HG03139 (cell line): ENCODE results near the gene ATXN7L1.

ENCODE experiments used
- ATAC-seq: cut with Tn5 transposase; IDR thresholded peaks from one replicate; pipeline ENCODE4 v1.9.1; 2021; ENCODE audit not compliant: unreplicated experiment

ATXN7L1 gene

GRCh38 chr7:105876091-105876963, at the start of gene ATXN7L1:
ATXN7L1 (minus strand) TSS chr7:105876599; CDS start chr7:105876558, 41 bp downstream.
- ATAC-seq, result peak; percentile 94

- no peak for ATAC-seq
These were observed 49.7 kb upstream of the ATXN7L1 start for GRCh38 chr7:105926131-105926530.

GRCh38 chr7:105924945-105925344, 48.5 kb upstream of the ATXN7L1 start:
- no peak for ATAC-seq

GRCh38 chr7:105920766-105921165, 44.4 kb upstream of the ATXN7L1 start:
- no peak for ATAC-seq

GRCh38 chr7:105917659-105918058, 41.3 kb upstream of the ATXN7L1 start:
- ATAC-seq, result no peak

- ATAC-seq, result no peak
These were observed 40.2 kb upstream of the ATXN7L1 start for GRCh38 chr7:105916603-105917002.

- no peak for ATAC-seq
These were observed 37.5 kb upstream of the ATXN7L1 start for GRCh38 chr7:105913947-105914346.

- ATAC-seq, result no peak
These were observed 35.7 kb upstream of the ATXN7L1 start for GRCh38 chr7:105911961-105912575.

- ATAC-seq, result no peak
These were observed 33.8 kb upstream of the ATXN7L1 start for GRCh38 chr7:105910172-105910571.

GRCh38 chr7:105909742-105910141, 33.3 kb upstream of the ATXN7L1 start:
- no peak for ATAC-seq

GRCh38 chr7:105907129-105907846, 30.9 kb upstream of the ATXN7L1 start:
- ATAC-seq, result no peak

- ATAC-seq, result no peak
These were observed 30.3 kb upstream of the ATXN7L1 start for GRCh38 chr7:105906695-105907094.

- ATAC-seq, result no peak
These were observed 29.6 kb upstream of the ATXN7L1 start for GRCh38 chr7:105905910-105906568.

GRCh38 chr7:105905209-105905909, 29.0 kb upstream of the ATXN7L1 start:
- no peak for ATAC-seq

- ATAC-seq, result no peak
These were observed 27.7 kb upstream of the ATXN7L1 start for GRCh38 chr7:105904064-105904463.

- no peak for ATAC-seq
These were observed 26.0 kb upstream of the ATXN7L1 start for GRCh38 chr7:105902325-105902911.

- no peak for ATAC-seq
These were observed 21.6 kb upstream of the ATXN7L1 start for GRCh38 chr7:105897999-105898398.

GRCh38 chr7:105896407-105896911, 20.1 kb upstream of the ATXN7L1 start:
- ATAC-seq, result no peak

- ATAC-seq, result no peak
These were observed 17.7 kb upstream of the ATXN7L1 start for GRCh38 chr7:105894131-105894530.

GRCh38 chr7:105892387-105892786, 16.0 kb upstream of the ATXN7L1 start:
- no peak for ATAC-seq
